ENCODE results near the gene AFAP1.

DNA sequence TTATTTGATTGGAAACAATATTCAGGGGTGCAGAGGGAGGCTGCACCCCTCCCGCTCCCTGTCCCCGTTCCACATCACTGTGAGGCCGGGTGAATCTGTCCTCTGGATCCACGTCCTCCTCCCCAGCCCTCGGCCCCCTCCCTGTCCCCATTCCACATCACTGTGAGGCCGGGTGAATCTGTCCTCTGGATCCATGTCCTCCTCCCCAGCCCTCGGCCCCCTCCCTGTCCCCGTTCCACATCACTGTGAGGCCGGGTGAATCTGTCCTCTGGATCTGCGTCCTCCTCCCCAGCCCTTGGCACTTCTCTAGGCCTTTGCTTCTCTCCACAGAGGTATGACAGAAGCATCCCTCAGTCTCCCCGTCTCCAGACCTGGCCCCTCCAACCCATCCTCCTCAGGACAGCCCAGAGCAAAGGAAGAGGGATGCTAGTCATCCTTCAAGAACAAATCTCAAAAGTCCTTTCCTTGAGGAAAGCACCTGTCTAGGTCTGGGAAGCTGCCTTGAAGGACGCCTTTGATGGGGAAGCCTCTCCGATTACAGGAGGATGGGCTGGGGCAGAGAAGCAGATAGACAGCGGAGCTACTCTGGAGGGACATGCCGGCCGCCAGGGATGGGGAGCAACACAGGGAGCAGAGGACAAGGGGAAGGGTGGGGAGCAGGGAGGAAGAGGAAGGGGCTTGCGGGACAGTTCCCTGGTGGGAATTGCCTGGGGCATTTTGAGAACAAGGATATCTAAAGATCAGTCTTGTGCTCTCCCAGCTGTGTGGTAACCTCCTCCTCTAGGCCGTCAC lies 10.8 kb upstream of the AFAP1 start:
- no peak for TF ChIP-seq POLR2A (IDR thresholded peaks at IDR 0.05)
- TF ChIP-seq, protein P1, sequence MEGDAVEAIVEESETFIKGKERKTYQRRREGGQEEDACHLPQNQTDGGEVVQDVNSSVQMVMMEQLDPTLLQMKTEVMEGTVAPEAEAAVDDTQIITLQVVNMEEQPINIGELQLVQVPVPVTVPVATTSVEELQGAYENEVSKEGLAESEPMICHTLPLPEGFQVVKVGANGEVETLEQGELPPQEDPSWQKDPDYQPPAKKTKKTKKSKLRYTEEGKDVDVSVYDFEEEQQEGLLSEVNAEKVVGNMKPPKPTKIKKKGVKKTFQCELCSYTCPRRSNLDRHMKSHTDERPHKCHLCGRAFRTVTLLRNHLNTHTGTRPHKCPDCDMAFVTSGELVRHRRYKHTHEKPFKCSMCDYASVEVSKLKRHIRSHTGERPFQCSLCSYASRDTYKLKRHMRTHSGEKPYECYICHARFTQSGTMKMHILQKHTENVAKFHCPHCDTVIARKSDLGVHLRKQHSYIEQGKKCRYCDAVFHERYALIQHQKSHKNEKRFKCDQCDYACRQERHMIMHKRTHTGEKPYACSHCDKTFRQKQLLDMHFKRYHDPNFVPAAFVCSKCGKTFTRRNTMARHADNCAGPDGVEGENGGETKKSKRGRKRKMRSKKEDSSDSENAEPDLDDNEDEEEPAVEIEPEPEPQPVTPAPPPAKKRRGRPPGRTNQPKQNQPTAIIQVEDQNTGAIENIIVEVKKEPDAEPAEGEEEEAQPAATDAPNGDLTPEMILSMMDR (IDR thresholded peaks at IDR 0.05), result no peak
